ENCODE data around the gene PKNOX2. TPM values are rescaled to one million over a fixed set of nuclear protein-coding genes. Genes with fewer than 3 reads are reported as not detected.
A peak's percentile ranks its signal among the peaks of the same experiment; 100 is the strongest.

Gene PKNOX2
- total RNA-seq, 2 donors from 2014 or later, result 5.5 to 6.9 TPM

DNA sequence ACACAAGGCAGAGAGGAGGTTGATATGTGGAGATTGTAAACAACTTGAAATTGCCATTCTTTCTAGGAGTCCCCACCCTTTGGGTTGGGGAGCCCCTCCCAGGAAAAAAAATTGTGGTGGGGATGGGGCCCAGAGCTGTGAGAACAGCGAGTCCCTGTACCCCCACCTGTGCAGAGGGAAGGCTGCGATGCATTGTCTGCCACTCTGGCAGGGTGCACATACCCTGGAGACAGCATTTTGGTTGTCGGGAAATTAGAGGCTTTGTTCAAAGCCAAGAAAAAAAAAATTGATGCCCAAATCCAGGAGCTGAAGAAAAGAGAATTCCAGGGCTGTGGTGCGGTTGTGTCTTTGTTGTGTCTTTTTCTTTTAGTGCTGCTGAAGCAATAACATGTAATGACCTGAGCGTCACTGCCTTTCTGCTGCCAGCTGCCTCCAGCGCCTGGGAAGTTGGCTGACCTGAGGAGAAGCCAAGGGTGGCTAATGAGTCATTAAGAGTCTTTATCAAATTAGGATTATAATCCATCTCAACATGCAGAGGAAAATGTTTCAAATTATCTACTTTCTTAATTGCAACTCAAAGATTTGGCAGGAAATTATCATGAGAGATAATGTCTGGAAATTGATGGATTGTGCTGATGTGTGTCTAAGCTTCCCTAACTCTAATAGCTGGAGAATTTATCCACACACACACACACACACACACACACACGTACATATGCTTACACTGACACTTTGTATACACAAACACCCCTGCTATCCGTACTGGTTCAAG is 8.0 kb upstream of the PKNOX2 start:
- Histone ChIP-seq H3K27me3 (no peaks in the 10 kb centered on the region), H3K4me1 (no peaks in the 10 kb centered on the region), H3K36me3 (no peaks in the 10 kb centered on the region), H3K27ac (no peak overlapping the region), H3K9me3 (no peaks in the 10 kb centered on the region), H3K4me3 (no peak overlapping the region)
- TF ChIP-seq, protein P1, sequence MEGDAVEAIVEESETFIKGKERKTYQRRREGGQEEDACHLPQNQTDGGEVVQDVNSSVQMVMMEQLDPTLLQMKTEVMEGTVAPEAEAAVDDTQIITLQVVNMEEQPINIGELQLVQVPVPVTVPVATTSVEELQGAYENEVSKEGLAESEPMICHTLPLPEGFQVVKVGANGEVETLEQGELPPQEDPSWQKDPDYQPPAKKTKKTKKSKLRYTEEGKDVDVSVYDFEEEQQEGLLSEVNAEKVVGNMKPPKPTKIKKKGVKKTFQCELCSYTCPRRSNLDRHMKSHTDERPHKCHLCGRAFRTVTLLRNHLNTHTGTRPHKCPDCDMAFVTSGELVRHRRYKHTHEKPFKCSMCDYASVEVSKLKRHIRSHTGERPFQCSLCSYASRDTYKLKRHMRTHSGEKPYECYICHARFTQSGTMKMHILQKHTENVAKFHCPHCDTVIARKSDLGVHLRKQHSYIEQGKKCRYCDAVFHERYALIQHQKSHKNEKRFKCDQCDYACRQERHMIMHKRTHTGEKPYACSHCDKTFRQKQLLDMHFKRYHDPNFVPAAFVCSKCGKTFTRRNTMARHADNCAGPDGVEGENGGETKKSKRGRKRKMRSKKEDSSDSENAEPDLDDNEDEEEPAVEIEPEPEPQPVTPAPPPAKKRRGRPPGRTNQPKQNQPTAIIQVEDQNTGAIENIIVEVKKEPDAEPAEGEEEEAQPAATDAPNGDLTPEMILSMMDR (IDR thresholded peaks at IDR 0.05), result no peak
- no peak for DNase-seq (ENCODE audit: low spot score)

DNA sequence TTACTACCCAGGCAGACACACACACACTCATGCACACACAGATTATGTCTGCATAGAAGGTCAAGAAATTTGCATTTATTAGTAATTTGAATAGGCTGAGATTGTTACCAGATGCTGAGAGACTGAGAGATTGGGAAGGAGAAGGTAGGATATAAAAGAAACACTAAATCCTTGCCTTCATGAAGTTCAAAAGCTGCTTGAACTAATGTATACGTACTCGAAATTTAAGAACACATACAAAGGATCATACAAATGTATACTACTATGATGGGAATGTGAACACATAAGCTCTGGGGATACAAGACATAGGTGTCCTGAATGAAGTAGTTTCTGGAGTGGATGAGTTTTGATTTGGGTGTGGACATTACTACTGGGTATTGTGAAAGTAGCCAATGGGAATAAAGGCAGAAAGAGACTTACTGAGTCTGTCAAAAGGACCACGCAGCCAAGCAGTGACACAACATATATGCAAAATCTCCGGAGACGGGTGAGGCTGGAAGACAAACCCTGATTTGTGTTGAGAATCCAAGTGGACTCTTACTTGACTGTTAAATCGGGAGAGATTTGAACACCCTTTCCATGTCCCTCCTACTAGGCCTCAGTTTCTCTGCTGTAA is 7.3 kb upstream of the PKNOX2 start:
- TF ChIP-seq, protein P1 (IDR thresholded peaks at IDR 0.05), result no peak
- no peak overlapping the region for H3K27ac ChIP-seq
- H3K9me3 ChIP-seq, result no peaks in the 10 kb centered on the region
- no peak overlapping the region for H3K4me3 ChIP-seq
- no peaks in the 10 kb centered on the region for H3K36me3 ChIP-seq
- no peaks in the 10 kb centered on the region for H3K4me1 ChIP-seq
- no peak for DNase-seq (ENCODE audit: low spot score)
- H3K27me3 ChIP-seq, result no peaks in the 10 kb centered on the region

DNA sequence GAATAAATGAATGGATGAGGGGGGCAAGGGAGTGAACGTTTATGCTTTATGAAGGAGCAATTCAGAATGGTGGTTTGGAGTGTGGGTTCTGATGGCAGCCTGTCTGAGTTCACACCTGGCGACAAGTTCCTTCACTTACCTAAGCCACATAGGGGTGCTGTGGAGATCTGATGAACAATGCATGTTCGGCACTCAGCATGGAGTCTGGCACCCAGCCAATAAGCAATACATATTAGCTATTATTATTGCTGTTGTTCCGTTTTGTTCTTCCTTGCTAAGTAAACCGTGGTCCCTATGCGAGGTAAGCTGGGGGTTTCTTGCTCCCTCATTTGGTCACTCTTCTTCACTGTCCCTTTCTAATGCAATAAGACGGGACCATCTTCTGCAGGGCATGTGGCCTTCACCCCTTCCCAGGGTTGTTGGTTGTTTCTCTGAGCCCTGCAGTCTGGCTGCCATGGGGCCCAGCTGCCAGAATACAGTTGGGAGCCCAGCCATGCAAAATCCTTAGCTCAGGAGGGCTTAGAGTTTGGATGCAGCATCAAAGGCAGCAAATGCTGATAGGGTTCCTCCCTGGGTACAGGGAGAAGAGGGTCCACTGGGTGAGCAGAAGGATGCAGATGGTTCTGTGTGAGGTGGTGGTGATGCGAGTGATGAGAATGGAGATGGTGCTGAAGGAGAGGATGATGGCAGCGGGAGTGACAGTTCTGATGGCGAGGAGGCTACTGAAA is 6.4 kb upstream of the PKNOX2 start:
- no peak for DNase-seq (ENCODE audit: low spot score)
- TF ChIP-seq, protein P1 (IDR thresholded peaks at IDR 0.05), result no peak
- Histone ChIP-seq H3K9me3 (no peaks in the 10 kb centered on the region), H3K4me3 (no peak overlapping the region), H3K27ac (no peak overlapping the region), H3K27me3 (no peaks in the 10 kb centered on the region), H3K4me1 (no peaks in the 10 kb centered on the region), H3K36me3 (no peaks in the 10 kb centered on the region)

DNA sequence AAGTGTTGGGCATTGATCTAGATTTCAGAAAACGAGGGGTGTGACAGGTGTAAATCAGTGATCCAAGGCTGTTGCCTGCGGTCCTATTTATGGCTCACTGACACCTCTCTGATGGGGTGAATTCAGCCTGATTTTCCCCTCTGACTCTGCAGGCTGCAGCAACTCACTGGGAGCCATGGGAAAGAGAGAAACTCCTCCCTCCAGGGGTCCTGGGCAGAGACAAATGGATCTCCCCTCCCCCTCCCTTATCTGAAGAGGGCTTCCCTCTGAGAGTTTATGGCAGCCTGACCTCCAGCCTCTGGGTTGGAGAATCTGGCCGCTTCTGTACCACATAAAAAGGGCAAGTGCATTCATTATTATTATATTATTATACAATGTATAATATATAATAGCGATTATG is 1.8 kb upstream of the PKNOX2 start:
- Histone ChIP-seq H3K27ac (no peak overlapping the region), H3K4me1 (peaks cover 4 to 26% of the 10 kb centered on the region in 2 donors), H3K4me3 (no peak overlapping the region), H3K27me3 (no peaks in the 10 kb centered on the region), H3K36me3 (no peaks in the 10 kb centered on the region), H3K9me3 (no peaks in the 10 kb centered on the region)
- TF ChIP-seq, protein P1 (IDR thresholded peaks at IDR 0.05), result no peak
- DNase-seq (ENCODE audit: low spot score), result no peak

DNA sequence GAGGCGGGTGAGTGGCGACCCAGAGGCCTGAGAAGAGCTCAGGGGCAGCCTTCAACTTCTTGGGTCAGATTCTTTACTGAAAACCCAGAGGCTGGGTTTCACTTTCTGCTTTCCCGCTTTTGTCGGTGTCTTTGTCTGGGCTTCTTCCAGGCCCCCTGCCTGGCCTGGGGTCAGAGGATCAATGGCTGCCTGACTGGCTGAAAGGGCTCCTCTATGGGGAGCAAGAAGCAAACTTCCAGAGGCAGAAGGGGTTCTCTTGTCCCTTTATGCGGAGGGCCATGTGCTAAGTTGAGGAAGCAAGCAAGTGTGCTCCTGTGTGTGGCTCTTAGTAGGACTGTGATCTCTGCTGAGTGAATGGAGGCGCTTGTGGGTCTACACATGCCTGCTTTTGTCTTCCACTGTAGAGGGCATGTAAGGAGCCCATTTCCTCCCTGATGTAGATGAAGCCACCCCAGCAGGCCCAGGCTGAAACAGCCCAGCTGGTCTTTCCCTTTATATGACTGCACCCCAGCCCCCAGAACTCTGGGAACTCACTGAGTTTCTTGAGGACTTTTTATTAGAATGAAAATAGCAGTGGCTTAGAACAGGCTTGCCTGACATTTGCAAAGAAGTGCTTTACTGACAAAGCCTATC is 1.0 kb upstream of the PKNOX2 start:
- H3K27me3 ChIP-seq, result no peaks in the 10 kb centered on the region
- no peaks in the 10 kb centered on the region for H3K36me3 ChIP-seq
- TF ChIP-seq, protein P1 (IDR thresholded peaks at IDR 0.05), result no peak
- no peak for DNase-seq (ENCODE audit: low spot score)
- H3K4me3 ChIP-seq, result no peak overlapping the region
- peak overlapping the region; percentile 87 to 90 for H3K27ac ChIP-seq
- H3K4me1 ChIP-seq, result peaks cover 4 to 34% of the 10 kb centered on the region in 2 donors
- H3K9me3 ChIP-seq, result no peaks in the 10 kb centered on the region

Data from right atrium auricular region (tissue), 2 donors.